GM19395 (cell line): ENCODE data around the gene CFAP97.
"Not testable (repeated sequence)": the region's sequence is repeated elsewhere in the genome, so short reads cannot be mapped to it uniquely, and the experiment has no call there.

ENCODE experiments used
- ATAC-seq: cut with Tn5 transposase; IDR thresholded peaks from one replicate; pipeline ENCODE4 v1.9.1; 2021; ENCODE audit warnings: mild to moderate bottlenecking, moderate library complexity; ENCODE audit not compliant: unreplicated experiment

Gene CFAP97

GRCh38 chr4:185201977-185202962 is 1.5 kb downstream of the CFAP97 start:
- no peak for ATAC-seq

- ATAC-seq, result not testable (repeated sequence)
These were observed 5.6 kb downstream of the CFAP97 start for GRCh38 chr4:185198189-185198588.

GRCh38 chr4:185196437-185196836 is 7.4 kb downstream of the CFAP97 start:
- ATAC-seq, result no peak

- no peak for ATAC-seq
These were observed 8.6 kb downstream of the CFAP97 start for GRCh38 chr4:185194924-185195888.

GRCh38 chr4:185192059-185192458 is 11.7 kb downstream of the CFAP97 start:
- peak; percentile 92 for ATAC-seq

GRCh38 chr4:185190306-185190856 is 13.4 kb downstream of the CFAP97 start:
- no peak for ATAC-seq

- no peak for ATAC-seq
These were observed 14.0 kb downstream of the CFAP97 start for GRCh38 chr4:185189606-185190305.

- ATAC-seq, result no peak
These were observed 17.0 kb downstream of the CFAP97 start for GRCh38 chr4:185186769-185187168.

- ATAC-seq, result peak; percentile 77
These were observed 20.0 kb downstream of the CFAP97 start for GRCh38 chr4:185183622-185184281.

- ATAC-seq, result no peak
These were observed 21.6 kb downstream of the CFAP97 start for GRCh38 chr4:185182239-185182638.

GRCh38 chr4:185179488-185179887 is 24.3 kb downstream of the CFAP97 start:
- no peak for ATAC-seq

GRCh38 chr4:185171373-185172071 is 32.3 kb downstream of the CFAP97 start:
- ATAC-seq, result peak; percentile 96

GRCh38 chr4:185167234-185167633 is 36.6 kb downstream of the CFAP97 start:
- ATAC-seq, result no peak

GRCh38 chr4:185165605-185166063 is 38.2 kb downstream of the CFAP97 start:
- peak; percentile 98 for ATAC-seq

- ATAC-seq, result no peak
These were observed 52.5 kb downstream of the CFAP97 start for GRCh38 chr4:185151296-185151695.

- ATAC-seq, result no peak
These were observed 54.4 kb downstream of the CFAP97 start for GRCh38 chr4:185149392-185149791.

- no peak for ATAC-seq
These were observed 58.2 kb downstream of the CFAP97 start for GRCh38 chr4:185145572-185145971.

GRCh38 chr4:185144601-185145240 is 59.1 kb downstream of the CFAP97 start:
- no peak for ATAC-seq

GRCh38 chr4:185143601-185143969 is 60.2 kb downstream of the CFAP97 start:
- ATAC-seq, result peak; percentile 33
